Vagina (tissue), 2 donors: ENCODE results near the gene PGAM5. TPM values are rescaled to one million over a fixed set of nuclear protein-coding genes. Genes with fewer than 3 reads are reported as not detected.

ENCODE experiments used
- DNase-seq, 2 donors: peaks; one replicate each; pipeline ENCODE4 v3.0.0-alpha.2; 2017; ENCODE audit errors: extremely low spot score in 2 of 2
- H3K27ac ChIP-seq: fragments of 200-600 bp; sonication (generic); one replicate; pipeline ENCODE4 v1.5.1; 2019
- H3K27me3 ChIP-seq: fragments of 200-600 bp; sonication (generic); one replicate; pipeline ENCODE4 v1.5.1; 2019
- H3K36me3 ChIP-seq, 2 donors: fragments of 200-600 bp; sonication (generic); one replicate each; pipeline ENCODE4 v1.5.1; 2017 to 2019
- H3K4me1 ChIP-seq: fragments of 200-600 bp; sonication (generic); one replicate; pipeline ENCODE4 v1.5.1; 2019
- H3K4me3 ChIP-seq, 2 donors: fragments of 200-600 bp; sonication (generic); 1 replicate in 1 of 2; 2 replicates in 1 of 2; pipeline ENCODE4 v1.5.1; 2016 to 2019
- H3K9me3 ChIP-seq: fragments of 200-600 bp; sonication (generic); one replicate; pipeline ENCODE4 v1.5.1; 2019
- POLR2A ChIP-seq, 2 donors: fragments of 450-650 bp; IDR thresholded peaks; one replicate each; pipeline ENCODE4 v1.6.1; 2017; ENCODE audit warnings: antibody characterized with exemption in 2 of 2, mild to moderate bottlenecking in 2 of 2, moderate library complexity in 2 of 2
- POLR2AphosphoS5 ChIP-seq, 2 donors: sonication (generic); formaldehyde crosslinking; IDR thresholded peaks; one replicate each; pipeline ENCODE4 v1.9.0; 2017; ENCODE audit warnings: antibody characterized with exemption in 2 of 2, mild to moderate bottlenecking in 2 of 2, low read depth in 1 of 2; ENCODE audit not compliant: insufficient read depth in 1 of 2
- intact Hi-C: fragments of 100-400 bp; cut with DNase I; formaldehyde crosslinking; loops from one replicate; pipeline ENCODE4 v1.15.1; 2023
- total RNA-seq: library from RNA; depleted of rRNA; stranded (reverse); fragments of >200 nt; gene quantifications from one replicate; pipeline ENCODE4 v1.2.3, GENCODE V29; 2016
- TF ChIP-seq, protein P1 (sequence below), 3 experiments: fragments of 450-650 bp in 2 of 3; fragments of 200-600 bp in 1 of 3; sonication (generic) in 1 of 3; IDR thresholded peaks; one replicate each; pipeline ENCODE4 v1.5.1; 2017 to 2019; ENCODE audit warnings: antibody characterized with exemption in 3 of 3, mild to moderate bottlenecking in 2 of 3, moderate library complexity in 2 of 3

The PGAM5 gene
- total RNA-seq, 1 donor from 2014 or later, result 27.0 TPM

DNA sequence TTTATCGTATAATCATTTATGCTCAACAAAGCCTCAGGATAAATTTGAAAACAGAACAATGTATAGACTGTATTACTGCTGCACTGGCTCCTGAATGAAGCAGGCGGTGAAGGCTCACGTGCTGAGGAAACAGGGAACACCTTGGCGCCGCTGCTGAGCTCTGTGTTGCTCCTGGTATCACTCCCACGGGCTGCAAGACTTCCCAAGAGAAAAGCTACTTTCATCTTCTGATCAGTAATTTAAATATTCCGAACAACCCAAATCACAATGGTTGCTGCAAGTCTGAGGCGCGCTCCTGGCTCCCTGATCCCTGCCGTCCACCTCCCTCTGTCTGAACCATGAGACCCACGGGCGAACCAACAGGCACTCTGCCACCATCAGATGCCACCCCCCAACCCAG lies 15.7 kb downstream of the PGAM5 start:
- no peaks in the 10 kb centered on the region for H3K4me1 ChIP-seq
- H3K4me3 ChIP-seq, result no peak overlapping the region
- intact Hi-C loops, result no loop called here
- no peaks in the 10 kb centered on the region for H3K9me3 ChIP-seq
- H3K27me3 ChIP-seq, result no peaks in the 10 kb centered on the region
- DNase-seq, result no peak
- H3K36me3 ChIP-seq, result peaks cover 0 to 83% of the 10 kb centered on the region in 2 donors
- no peak for TF ChIP-seq POLR2AphosphoS5 (IDR thresholded peaks at IDR 0.05; ENCODE audit: insufficient read depth in 1 of 2, low read depth in 1 of 2)
- TF ChIP-seq, protein P1, sequence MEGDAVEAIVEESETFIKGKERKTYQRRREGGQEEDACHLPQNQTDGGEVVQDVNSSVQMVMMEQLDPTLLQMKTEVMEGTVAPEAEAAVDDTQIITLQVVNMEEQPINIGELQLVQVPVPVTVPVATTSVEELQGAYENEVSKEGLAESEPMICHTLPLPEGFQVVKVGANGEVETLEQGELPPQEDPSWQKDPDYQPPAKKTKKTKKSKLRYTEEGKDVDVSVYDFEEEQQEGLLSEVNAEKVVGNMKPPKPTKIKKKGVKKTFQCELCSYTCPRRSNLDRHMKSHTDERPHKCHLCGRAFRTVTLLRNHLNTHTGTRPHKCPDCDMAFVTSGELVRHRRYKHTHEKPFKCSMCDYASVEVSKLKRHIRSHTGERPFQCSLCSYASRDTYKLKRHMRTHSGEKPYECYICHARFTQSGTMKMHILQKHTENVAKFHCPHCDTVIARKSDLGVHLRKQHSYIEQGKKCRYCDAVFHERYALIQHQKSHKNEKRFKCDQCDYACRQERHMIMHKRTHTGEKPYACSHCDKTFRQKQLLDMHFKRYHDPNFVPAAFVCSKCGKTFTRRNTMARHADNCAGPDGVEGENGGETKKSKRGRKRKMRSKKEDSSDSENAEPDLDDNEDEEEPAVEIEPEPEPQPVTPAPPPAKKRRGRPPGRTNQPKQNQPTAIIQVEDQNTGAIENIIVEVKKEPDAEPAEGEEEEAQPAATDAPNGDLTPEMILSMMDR (IDR thresholded peaks at IDR 0.05), result no peak
- TF ChIP-seq POLR2A (IDR thresholded peaks at IDR 0.05), result no peak
- H3K27ac ChIP-seq, result no peak overlapping the region

DNA sequence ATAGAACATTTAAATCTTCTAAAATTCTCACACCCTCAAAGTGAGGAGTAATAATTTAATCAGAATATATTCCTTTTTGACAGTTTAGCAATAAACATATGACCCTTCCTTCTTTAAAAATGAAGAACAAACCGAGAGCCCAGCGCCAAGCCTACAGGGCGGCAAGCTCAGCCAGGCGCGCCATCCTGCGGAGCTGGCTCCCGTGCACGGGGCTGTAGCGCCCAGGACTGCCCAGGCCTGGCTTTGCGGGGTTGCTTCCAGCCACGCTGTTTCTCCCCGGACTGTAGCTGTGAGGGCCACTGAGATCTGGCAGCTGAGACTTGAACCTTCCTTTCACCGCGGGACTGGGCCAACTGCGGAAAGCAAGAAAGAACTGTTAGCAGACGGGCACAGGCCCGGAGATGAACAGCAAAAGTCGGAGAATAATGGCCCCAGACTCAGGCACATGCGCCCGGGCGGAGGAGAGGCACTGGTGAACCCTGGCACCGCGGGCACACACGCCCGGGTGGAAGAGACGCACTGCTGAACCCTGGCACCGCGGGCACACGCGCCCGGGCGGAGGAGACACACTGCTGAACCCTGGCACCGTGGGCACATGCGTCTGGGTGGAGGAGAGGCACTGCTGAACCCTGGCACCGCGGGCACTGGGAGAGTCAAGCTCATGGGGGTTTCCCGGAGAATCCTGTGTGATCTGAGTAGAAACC lies 16.6 kb downstream of the PGAM5 start:
- H3K4me3 ChIP-seq, result no peak overlapping the region
- no peaks in the 10 kb centered on the region for H3K9me3 ChIP-seq
- H3K27me3 ChIP-seq, result no peaks in the 10 kb centered on the region
- intact Hi-C loops, result no loop called here
- H3K36me3 ChIP-seq, result peaks cover 0 to 92% of the 10 kb centered on the region in 2 donors
- TF ChIP-seq POLR2AphosphoS5 (IDR thresholded peaks at IDR 0.05; ENCODE audit: insufficient read depth in 1 of 2, low read depth in 1 of 2) (no peak), POLR2A (IDR thresholded peaks at IDR 0.05) (no peak)
- TF ChIP-seq, protein P1 (IDR thresholded peaks at IDR 0.05), result no peak
- no peak for DNase-seq
- no peaks in the 10 kb centered on the region for H3K4me1 ChIP-seq
- H3K27ac ChIP-seq, result no peak overlapping the region

DNA sequence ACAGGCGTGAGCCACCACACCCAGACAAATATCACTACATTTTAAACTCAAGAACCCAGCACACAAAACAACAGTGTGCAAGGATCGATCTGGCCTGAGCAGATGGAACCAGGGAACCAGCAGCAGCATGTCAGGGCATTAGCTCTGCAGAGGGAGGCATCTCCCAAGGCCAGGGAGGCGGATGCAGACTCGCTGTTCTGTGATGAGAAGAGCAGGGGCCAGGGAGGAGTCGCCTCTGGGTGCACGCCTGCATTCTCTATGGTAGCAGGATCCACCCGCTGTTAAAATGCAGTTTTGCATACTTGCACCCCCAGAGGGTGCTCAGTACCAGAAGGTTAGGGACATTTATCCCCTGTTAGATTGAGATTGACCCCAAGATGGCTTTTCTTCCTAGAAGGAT lies 17.9 kb downstream of the PGAM5 start:
- no peaks in the 10 kb centered on the region for H3K27me3 ChIP-seq
- H3K9me3 ChIP-seq, result no peaks in the 10 kb centered on the region
- intact Hi-C loops, result no loop called here
- no peak overlapping the region for H3K27ac ChIP-seq
- no peaks in the 10 kb centered on the region for H3K4me1 ChIP-seq
- TF ChIP-seq, protein P1 (IDR thresholded peaks at IDR 0.05), result no peak
- TF ChIP-seq POLR2A (IDR thresholded peaks at IDR 0.05) (no peak), POLR2AphosphoS5 (IDR thresholded peaks at IDR 0.05; ENCODE audit: insufficient read depth in 1 of 2, low read depth in 1 of 2) (no peak)
- H3K4me3 ChIP-seq, result no peak overlapping the region
- DNase-seq, result no peak
- peaks cover 0 to 92% of the 10 kb centered on the region in 2 donors for H3K36me3 ChIP-seq

DNA sequence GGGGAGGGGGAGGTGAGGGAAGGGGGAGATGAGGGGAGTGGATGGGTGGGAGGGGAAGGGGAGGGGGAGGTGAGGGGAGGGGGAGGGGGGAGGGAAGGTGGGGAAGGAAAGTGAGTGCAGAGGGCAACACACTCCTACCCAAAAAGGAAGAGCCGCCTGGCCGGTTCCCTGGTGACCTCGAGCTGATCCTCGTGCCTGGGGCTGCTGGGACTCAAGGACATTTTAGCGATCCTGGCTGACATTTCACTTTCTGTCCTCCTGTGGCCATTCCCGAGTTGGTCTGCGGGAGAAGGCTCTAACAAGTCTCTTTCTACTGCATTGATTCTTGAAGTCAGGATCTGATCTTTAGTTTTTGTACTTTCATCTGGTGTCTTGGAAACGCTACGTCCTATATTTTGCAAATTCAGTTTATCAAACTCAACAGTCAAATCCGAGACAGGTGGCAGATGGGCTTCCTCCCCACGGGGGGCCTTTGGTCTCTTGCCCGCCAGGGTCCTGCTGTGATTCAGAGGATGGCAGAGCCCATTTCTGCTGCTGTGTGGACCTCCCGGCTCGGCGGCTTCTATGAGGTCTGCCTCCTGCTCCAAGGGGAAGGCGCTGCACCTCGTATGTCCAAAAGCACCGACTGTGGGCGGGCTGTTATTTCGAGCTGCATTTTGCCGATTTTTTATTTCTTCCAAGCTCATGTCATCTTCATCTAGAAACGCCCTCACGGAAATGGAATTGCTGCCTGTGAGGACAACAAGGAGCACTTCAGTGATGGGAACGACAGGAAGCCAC lies 19.1 kb downstream of the PGAM5 start:
- TF ChIP-seq, protein P1 (IDR thresholded peaks at IDR 0.05), result no peak
- TF ChIP-seq POLR2AphosphoS5 (IDR thresholded peaks at IDR 0.05; ENCODE audit: insufficient read depth in 1 of 2, low read depth in 1 of 2) (no peak), POLR2A (IDR thresholded peaks at IDR 0.05) (no peak)
- Histone ChIP-seq H3K9me3 (no peaks in the 10 kb centered on the region), H3K4me3 (no peak overlapping the region), H3K27me3 (no peaks in the 10 kb centered on the region), H3K27ac (no peak overlapping the region), H3K36me3 (peaks cover 0 to 92% of the 10 kb centered on the region in 2 donors), H3K4me1 (no peaks in the 10 kb centered on the region)
- intact Hi-C loops, result no loop called here
- no peak for DNase-seq

DNA sequence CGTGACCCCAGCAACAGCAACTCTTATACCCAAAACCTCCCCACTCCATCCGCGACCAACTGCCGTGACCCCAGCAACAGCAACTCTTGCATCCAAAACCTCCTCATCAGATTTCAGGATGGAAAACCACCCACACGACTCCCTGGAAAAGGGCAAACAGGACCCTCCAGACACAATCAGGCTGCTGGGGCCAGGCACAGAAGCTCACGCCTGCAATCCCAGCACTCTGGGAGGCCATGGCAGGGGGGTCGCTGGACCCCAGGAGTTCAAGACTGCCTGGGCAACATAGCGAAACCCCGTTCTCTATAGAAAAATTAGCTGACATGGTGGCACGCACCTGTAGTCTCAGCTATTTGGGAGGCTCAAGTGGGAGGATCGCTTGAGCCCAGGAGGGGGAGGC lies 19.7 kb downstream of the PGAM5 start:
- intact Hi-C loops, result no loop called here
- Histone ChIP-seq H3K27ac (no peak overlapping the region), H3K27me3 (no peaks in the 10 kb centered on the region), H3K4me1 (no peaks in the 10 kb centered on the region), H3K4me3 (no peak overlapping the region), H3K36me3 (peaks cover 0 to 92% of the 10 kb centered on the region in 2 donors), H3K9me3 (no peaks in the 10 kb centered on the region)
- no peak for TF ChIP-seq POLR2AphosphoS5 (IDR thresholded peaks at IDR 0.05; ENCODE audit: insufficient read depth in 1 of 2, low read depth in 1 of 2)
- TF ChIP-seq, protein P1 (IDR thresholded peaks at IDR 0.05), result no peak
- no peak for TF ChIP-seq POLR2A (IDR thresholded peaks at IDR 0.05)
- DNase-seq, result no peak
